SU-DHL-6 (cell line): Measurements from ENCODE around the gene TMPRSS11A.

Source experiments
- EZH2phosphoT487 ChIP-seq: fragments of 200-600 bp; sonication (generic), shearing (Covaris generic); conservative IDR thresholded peaks from 2 replicates; pipeline ENCODE4 v1.6.1; 2018; ENCODE audit warnings: mild to moderate bottlenecking, antibody characterized with exemption, low read length, moderate library complexity, mixed read lengths
- TF ChIP-seq, protein P1 (sequence below): fragments of 200-600 bp; sonication (generic); IDR thresholded peaks from one replicate; pipeline ENCODE4 v1.5.1; 2017; ENCODE audit warnings: antibody characterized with exemption, mild to moderate bottlenecking, low read length, moderate library complexity; ENCODE audit not compliant: insufficient read depth, poor library complexity, severe bottlenecking

DNA sequence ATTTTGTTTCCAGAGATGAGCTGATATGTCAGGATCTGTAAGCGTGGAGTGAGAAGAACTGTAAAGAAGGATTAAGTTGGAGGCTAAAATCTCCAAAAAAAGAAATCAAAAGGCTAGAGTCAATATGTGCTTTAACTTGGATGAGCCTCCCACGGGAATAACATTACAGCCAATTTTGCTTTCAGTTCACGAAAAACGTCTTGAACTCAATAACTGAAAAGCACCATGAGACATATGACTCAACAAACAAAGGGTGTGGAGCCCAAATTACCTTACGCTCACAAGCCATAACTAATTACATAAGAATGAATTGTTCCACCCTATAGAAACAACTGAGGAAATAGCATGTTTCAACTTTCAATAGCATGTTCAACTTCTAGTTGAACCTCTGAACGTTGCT, 101.8 kb downstream of the TMPRSS11A start:
- TF ChIP-seq, protein P1, sequence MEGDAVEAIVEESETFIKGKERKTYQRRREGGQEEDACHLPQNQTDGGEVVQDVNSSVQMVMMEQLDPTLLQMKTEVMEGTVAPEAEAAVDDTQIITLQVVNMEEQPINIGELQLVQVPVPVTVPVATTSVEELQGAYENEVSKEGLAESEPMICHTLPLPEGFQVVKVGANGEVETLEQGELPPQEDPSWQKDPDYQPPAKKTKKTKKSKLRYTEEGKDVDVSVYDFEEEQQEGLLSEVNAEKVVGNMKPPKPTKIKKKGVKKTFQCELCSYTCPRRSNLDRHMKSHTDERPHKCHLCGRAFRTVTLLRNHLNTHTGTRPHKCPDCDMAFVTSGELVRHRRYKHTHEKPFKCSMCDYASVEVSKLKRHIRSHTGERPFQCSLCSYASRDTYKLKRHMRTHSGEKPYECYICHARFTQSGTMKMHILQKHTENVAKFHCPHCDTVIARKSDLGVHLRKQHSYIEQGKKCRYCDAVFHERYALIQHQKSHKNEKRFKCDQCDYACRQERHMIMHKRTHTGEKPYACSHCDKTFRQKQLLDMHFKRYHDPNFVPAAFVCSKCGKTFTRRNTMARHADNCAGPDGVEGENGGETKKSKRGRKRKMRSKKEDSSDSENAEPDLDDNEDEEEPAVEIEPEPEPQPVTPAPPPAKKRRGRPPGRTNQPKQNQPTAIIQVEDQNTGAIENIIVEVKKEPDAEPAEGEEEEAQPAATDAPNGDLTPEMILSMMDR, result no peak
- TF ChIP-seq EZH2phosphoT487, result no peak
